GM12872 (cell line): Measurements from ENCODE around the gene DNAJB12.

Source experiments
- CTCF ChIP-seq: IDR thresholded peaks from 3 replicates; pipeline ENCODE4 v1.5.1; 2011; ENCODE audit warnings: low read depth, mild to moderate bottlenecking, low read length, moderate library complexity; ENCODE audit not compliant: insufficient read depth

Gene DNAJB12

GRCh38 chr10:72306215-72306760 lies 48.4 kb downstream of the DNAJB12 start:
- TF ChIP-seq CTCF = no peak

- no peak for TF ChIP-seq CTCF
Observed at GRCh38 chr10:72303424-72304128, 51.1 kb downstream of the DNAJB12 start.

- no peak for TF ChIP-seq CTCF
Observed at GRCh38 chr10:72298592-72299519, 55.9 kb downstream of the DNAJB12 start.

- no peak for TF ChIP-seq CTCF
Observed at GRCh38 chr10:72297805-72298591, 56.7 kb downstream of the DNAJB12 start.

GRCh38 chr10:72297281-72297804 lies 57.4 kb downstream of the DNAJB12 start:
- TF ChIP-seq CTCF = no peak

GRCh38 chr10:72295330-72295910 lies 59.3 kb downstream of the DNAJB12 start:
- no peak for TF ChIP-seq CTCF
